Choroid plexus epithelial cell (primary cell): ENCODE data around the gene SLK.

Experiments
- DNase-seq: peaks from one replicate; pipeline ENCODE4 v3.0.0-alpha.2; 2010; ENCODE audit warnings: low read depth
- H3K4me3 ChIP-seq: 2 replicates; pipeline ENCODE4 v1.5.1; 2011; ENCODE audit warnings: low read depth, mild to moderate bottlenecking, control low read depth, low read length, moderate library complexity
- CTCF ChIP-seq: conservative IDR thresholded peaks from 2 replicates; pipeline ENCODE4 v1.5.1; 2011; ENCODE audit warnings: low read depth, mild to moderate bottlenecking, control low read depth, inconsistent platforms, low read length, moderate library complexity

SLK gene

GRCh38 chr10:104056619-104057273 lies 89.8 kb downstream of the SLK start:
- no peak for TF ChIP-seq CTCF
- DNase-seq, result no peak
- H3K4me3 ChIP-seq, result no peak overlapping the region

DNA sequence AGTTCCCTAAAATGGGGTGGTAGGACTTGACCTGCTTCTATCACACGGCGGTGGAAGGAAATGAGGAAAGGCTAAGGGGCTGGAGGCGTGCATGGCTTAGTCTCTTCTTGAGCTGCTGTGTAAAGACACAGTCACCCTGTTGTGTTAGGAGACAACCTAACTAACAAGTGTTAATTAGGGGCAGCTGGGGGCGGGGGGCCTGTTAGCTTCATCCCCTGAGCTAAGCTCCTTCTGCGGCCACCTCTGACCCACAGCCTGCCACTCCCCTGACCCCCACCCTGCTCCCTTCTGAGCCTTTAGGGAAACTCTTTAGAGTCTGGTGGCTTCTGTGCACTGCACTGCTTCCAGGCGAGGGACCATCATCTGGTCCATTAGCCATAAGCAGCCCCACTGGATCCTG lies 90.8 kb downstream of the SLK start:
- H3K4me3 ChIP-seq, result no peak overlapping the region
- DNase-seq, result no peak
- no peak for TF ChIP-seq CTCF

DNA sequence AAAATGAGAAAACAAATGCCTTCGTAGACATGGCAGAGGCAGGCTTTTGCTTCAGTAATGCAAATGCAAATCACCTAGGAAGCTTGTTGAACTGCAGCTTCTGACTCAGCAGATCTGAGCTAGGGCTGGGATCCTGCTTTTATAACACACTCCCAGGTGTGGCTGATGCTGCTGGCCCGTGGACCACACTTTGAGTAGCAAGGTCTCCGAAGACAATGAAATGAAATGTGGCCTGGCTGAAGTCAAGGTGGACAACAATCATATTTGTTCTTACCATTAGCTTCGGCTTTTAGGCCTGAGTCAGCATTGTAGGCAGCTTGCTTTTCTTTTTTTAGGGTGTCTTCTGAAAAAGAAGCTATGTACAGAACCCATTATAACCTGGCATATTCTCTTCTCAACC lies 92.4 kb downstream of the SLK start:
- TF ChIP-seq CTCF, result no peak
- DNase-seq, result no peak
- no peak overlapping the region for H3K4me3 ChIP-seq

- no peak overlapping the region for H3K4me3 ChIP-seq
- TF ChIP-seq CTCF, result no peak
- DNase-seq, result no peak
Observed at GRCh38 chr10:104061196-104061595, 94.3 kb downstream of the SLK start.

DNA sequence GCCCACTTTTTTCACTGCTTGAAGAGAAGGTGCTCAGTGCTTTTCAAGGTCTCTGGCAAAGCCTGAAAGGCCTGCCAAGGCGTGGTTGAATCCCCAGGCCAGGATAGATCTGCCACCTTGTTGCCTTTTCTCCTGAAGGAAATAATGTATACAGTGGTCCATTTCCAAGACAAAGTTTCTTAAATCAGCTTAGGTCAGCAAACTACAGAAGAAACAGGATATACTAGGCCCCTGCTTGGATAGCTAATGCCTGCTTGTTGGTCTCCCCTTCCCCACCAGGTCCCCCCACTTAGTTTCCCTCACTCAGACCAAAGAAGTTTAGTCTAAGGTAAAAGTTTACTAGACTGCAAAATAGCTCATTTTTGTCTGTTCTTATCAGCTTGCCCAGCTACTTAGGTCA lies 98.8 kb downstream of the SLK start:
- DNase-seq, result no peak
- TF ChIP-seq CTCF, result no peak

GRCh38 chr10:104066945-104067344 lies 100.0 kb downstream of the SLK start:
- no peak overlapping the region for H3K4me3 ChIP-seq
- DNase-seq, result no peak

More for the DNA sequence above, 98.8 kb downstream of the SLK start:
- H3K4me3 ChIP-seq, result no peak overlapping the region

More at GRCh38 chr10:104066945-104067344, 100.0 kb downstream of the SLK start:
- TF ChIP-seq CTCF, result no peak
